ENCODE results near the gene PTPRO. TPM values are rescaled to one million over a fixed set of nuclear protein-coding genes. Genes with fewer than 3 reads are reported as not detected.

PTPRO gene
- total and polyA plus RNA-seq, 4 donors, result 29.9 to 71.8 (median 57.2) TPM

GRCh38 chr12:15575671-15576541, 253.6 kb downstream of the PTPRO start:
- H3K9me3 ChIP-seq (ENCODE audit: control insufficient read depth, insufficient read depth, low read length), result no peaks in the 10 kb centered on the region
- no peaks in the 10 kb centered on the region for H3K4me1 ChIP-seq (ENCODE audit: control insufficient read depth, insufficient read depth, low read length)
- no peak overlapping the region for H3K4me3 ChIP-seq (ENCODE audit: low read depth, low read length)
- DNase-seq (ENCODE audit: low read depth in 4 of 6, low spot score in 6 of 6), result peak in 1 of 6 donors; percentile 63
- H3K27ac ChIP-seq (ENCODE audit: low read depth, low read length), result no peak overlapping the region
- WGBS (ENCODE audit: insufficient coverage), result 90% methylated on average over 1 of the region's 3 CpGs
- H3K36me3 ChIP-seq (ENCODE audit: control insufficient read depth, insufficient read depth, low read length), result no peaks in the 10 kb centered on the region
- H3K27me3 ChIP-seq (ENCODE audit: control insufficient read depth, insufficient read depth, low read length), result no peaks in the 10 kb centered on the region

- no peaks in the 10 kb centered on the region for H3K4me1 ChIP-seq (ENCODE audit: control insufficient read depth, insufficient read depth, low read length)
- no peaks in the 10 kb centered on the region for H3K36me3 ChIP-seq (ENCODE audit: control insufficient read depth, insufficient read depth, low read length)
- H3K4me3 ChIP-seq (ENCODE audit: low read depth, low read length), result no peak overlapping the region
- H3K9me3 ChIP-seq (ENCODE audit: control insufficient read depth, insufficient read depth, low read length), result no peaks in the 10 kb centered on the region
- H3K27me3 ChIP-seq (ENCODE audit: control insufficient read depth, insufficient read depth, low read length), result no peaks in the 10 kb centered on the region
- no peak overlapping the region for H3K27ac ChIP-seq (ENCODE audit: low read depth, low read length)
- WGBS (ENCODE audit: insufficient coverage), result no CpG with 5 or more reads among the region's 1 CpG
- no peak for DNase-seq (ENCODE audit: low read depth in 4 of 6, low spot score in 6 of 6)
Measured at GRCh38 chr12:15580431-15580830, 258.1 kb downstream of the PTPRO start.

- Histone ChIP-seq H3K27me3 (ENCODE audit: control insufficient read depth, insufficient read depth, low read length) (no peaks in the 10 kb centered on the region), H3K4me3 (ENCODE audit: low read depth, low read length) (no peak overlapping the region), H3K9me3 (ENCODE audit: control insufficient read depth, insufficient read depth, low read length) (no peaks in the 10 kb centered on the region), H3K36me3 (ENCODE audit: control insufficient read depth, insufficient read depth, low read length) (no peaks in the 10 kb centered on the region), H3K27ac (ENCODE audit: low read depth, low read length) (no peak overlapping the region), H3K4me1 (ENCODE audit: control insufficient read depth, insufficient read depth, low read length) (no peaks in the 10 kb centered on the region)
- no peak for DNase-seq (ENCODE audit: low read depth in 4 of 6, low spot score in 6 of 6)
- 71% methylated on average over 4 of the region's 6 CpGs for WGBS (ENCODE audit: insufficient coverage)
Measured at GRCh38 chr12:15581006-15581405, 258.7 kb downstream of the PTPRO start.

- no peak overlapping the region for H3K27ac ChIP-seq (ENCODE audit: low read depth, low read length)
Measured at GRCh38 chr12:15583804-15584203, 261.5 kb downstream of the PTPRO start.

GRCh38 chr12:15584366-15585041, 262.2 kb downstream of the PTPRO start:
- no peak overlapping the region for H3K4me3 ChIP-seq (ENCODE audit: low read depth, low read length)
- H3K36me3 ChIP-seq (ENCODE audit: control insufficient read depth, insufficient read depth, low read length), result no peaks in the 10 kb centered on the region
- H3K27ac ChIP-seq (ENCODE audit: low read depth, low read length), result no peak overlapping the region
- 22% methylated on average over 1 of the region's 3 CpGs for WGBS (ENCODE audit: insufficient coverage)
- H3K4me1 ChIP-seq (ENCODE audit: control insufficient read depth, insufficient read depth, low read length), result no peaks in the 10 kb centered on the region
- no peaks in the 10 kb centered on the region for H3K9me3 ChIP-seq (ENCODE audit: control insufficient read depth, insufficient read depth, low read length)
- DNase-seq (ENCODE audit: low read depth in 4 of 6, low spot score in 6 of 6), result peak in 4 of 6 donors; percentile 43 to 90 (median 63)
- no peaks in the 10 kb centered on the region for H3K27me3 ChIP-seq (ENCODE audit: control insufficient read depth, insufficient read depth, low read length)

More at GRCh38 chr12:15583804-15584203, 261.5 kb downstream of the PTPRO start:
- 60% methylated on average over 5 of the region's 7 CpGs for WGBS (ENCODE audit: insufficient coverage)
- Histone ChIP-seq H3K9me3 (ENCODE audit: control insufficient read depth, insufficient read depth, low read length) (no peaks in the 10 kb centered on the region), H3K27me3 (ENCODE audit: control insufficient read depth, insufficient read depth, low read length) (no peaks in the 10 kb centered on the region), H3K4me3 (ENCODE audit: low read depth, low read length) (no peak overlapping the region), H3K4me1 (ENCODE audit: control insufficient read depth, insufficient read depth, low read length) (no peaks in the 10 kb centered on the region), H3K36me3 (ENCODE audit: control insufficient read depth, insufficient read depth, low read length) (no peaks in the 10 kb centered on the region)
- DNase-seq (ENCODE audit: low read depth in 4 of 6, low spot score in 6 of 6), result no peak

GRCh38 chr12:15589328-15590032, 267.2 kb downstream of the PTPRO start:
- H3K4me3 ChIP-seq (ENCODE audit: low read depth, low read length), result no peak overlapping the region
- WGBS (ENCODE audit: insufficient coverage), result 96% methylated on average over 3 of the region's 8 CpGs
- H3K9me3 ChIP-seq (ENCODE audit: control insufficient read depth, insufficient read depth, low read length), result no peaks in the 10 kb centered on the region
- H3K27ac ChIP-seq (ENCODE audit: low read depth, low read length), result no peak overlapping the region
- no peaks in the 10 kb centered on the region for H3K27me3 ChIP-seq (ENCODE audit: control insufficient read depth, insufficient read depth, low read length)
- no peaks in the 10 kb centered on the region for H3K36me3 ChIP-seq (ENCODE audit: control insufficient read depth, insufficient read depth, low read length)
- DNase-seq (ENCODE audit: low read depth in 4 of 6, low spot score in 6 of 6), result no peak
- H3K4me1 ChIP-seq (ENCODE audit: control insufficient read depth, insufficient read depth, low read length), result peaks cover 3% of the 10 kb centered on the region

GRCh38 chr12:15590180-15590826, 268.0 kb downstream of the PTPRO start:
- Histone ChIP-seq H3K27ac (ENCODE audit: low read depth, low read length) (no peak overlapping the region), H3K4me1 (ENCODE audit: control insufficient read depth, insufficient read depth, low read length) (peaks cover 3% of the 10 kb centered on the region), H3K36me3 (ENCODE audit: control insufficient read depth, insufficient read depth, low read length) (no peaks in the 10 kb centered on the region), H3K27me3 (ENCODE audit: control insufficient read depth, insufficient read depth, low read length) (no peaks in the 10 kb centered on the region), H3K9me3 (ENCODE audit: control insufficient read depth, insufficient read depth, low read length) (no peaks in the 10 kb centered on the region), H3K4me3 (ENCODE audit: low read depth, low read length) (peak overlapping the region; percentile 35)
- DNase-seq (ENCODE audit: low read depth in 4 of 6, low spot score in 6 of 6), result peak; percentile 56 to 93 (median 68)
- WGBS (ENCODE audit: insufficient coverage), result 31% methylated on average over 7 of the region's 16 CpGs

GRCh38 chr12:15591811-15592210, 269.5 kb downstream of the PTPRO start:
- H3K27me3 ChIP-seq (ENCODE audit: control insufficient read depth, insufficient read depth, low read length), result no peaks in the 10 kb centered on the region
- H3K9me3 ChIP-seq (ENCODE audit: control insufficient read depth, insufficient read depth, low read length), result no peaks in the 10 kb centered on the region
- peaks cover 3% of the 10 kb centered on the region for H3K4me1 ChIP-seq (ENCODE audit: control insufficient read depth, insufficient read depth, low read length)
- no peaks in the 10 kb centered on the region for H3K36me3 ChIP-seq (ENCODE audit: control insufficient read depth, insufficient read depth, low read length)
- no peak overlapping the region for H3K4me3 ChIP-seq (ENCODE audit: low read depth, low read length)
- no CpG with 5 or more reads among the region's 5 CpGs for WGBS (ENCODE audit: insufficient coverage)
- no peak overlapping the region for H3K27ac ChIP-seq (ENCODE audit: low read depth, low read length)
- DNase-seq (ENCODE audit: low read depth in 4 of 6, low spot score in 6 of 6), result no peak

GRCh38 chr12:15592934-15593333, 270.6 kb downstream of the PTPRO start:
- H3K4me3 ChIP-seq (ENCODE audit: low read depth, low read length), result no peak overlapping the region
- H3K36me3 ChIP-seq (ENCODE audit: control insufficient read depth, insufficient read depth, low read length), result no peaks in the 10 kb centered on the region
- H3K9me3 ChIP-seq (ENCODE audit: control insufficient read depth, insufficient read depth, low read length), result no peaks in the 10 kb centered on the region
- no CpG with 5 or more reads among the region's 4 CpGs for WGBS (ENCODE audit: insufficient coverage)
- no peak overlapping the region for H3K27ac ChIP-seq (ENCODE audit: low read depth, low read length)
- no peak for DNase-seq (ENCODE audit: low read depth in 4 of 6, low spot score in 6 of 6)
- no peaks in the 10 kb centered on the region for H3K27me3 ChIP-seq (ENCODE audit: control insufficient read depth, insufficient read depth, low read length)
- H3K4me1 ChIP-seq (ENCODE audit: control insufficient read depth, insufficient read depth, low read length), result peaks cover 3% of the 10 kb centered on the region
